SK-N-MC (cell line): Measurements from ENCODE around the gene MADD.

Source experiments
- EZH2 ChIP-seq: fragments of 200-600 bp; sonication (generic); IDR thresholded peaks from one replicate; pipeline ENCODE4 v1.6.1; 2017; ENCODE audit warnings: antibody characterized with exemption
- POLR2AphosphoS5 ChIP-seq: IDR thresholded peaks from 2 replicates; pipeline ENCODE4 v1.6.1; 2012; ENCODE audit warnings: mild to moderate bottlenecking, low read depth, low read length, borderline replicate concordance

DNA sequence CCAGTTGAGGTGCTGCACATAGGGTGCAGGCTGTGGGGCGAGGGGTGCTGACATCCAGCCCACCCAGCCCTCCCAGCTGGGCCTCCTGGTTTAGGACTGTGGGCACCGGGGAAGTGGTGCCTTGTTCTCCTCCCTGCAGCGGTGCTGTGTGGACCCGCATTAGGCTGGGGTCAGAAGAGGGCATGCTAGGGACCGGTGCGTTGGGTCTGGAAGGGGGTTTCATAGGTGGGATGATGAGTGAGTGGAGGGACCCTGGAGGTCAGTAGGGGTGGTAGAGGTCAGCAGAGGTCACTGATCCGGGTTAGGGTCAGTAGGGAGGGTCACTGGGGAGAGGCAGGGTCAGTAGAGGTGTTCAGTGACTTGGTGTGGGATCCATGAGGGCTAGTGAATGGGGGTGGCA is 89.2 kb downstream of the MADD start:
- TF ChIP-seq EZH2 (no peak), POLR2AphosphoS5 (no peak)
